ENCODE data around the gene CR1L. TPM values are rescaled to one million over a fixed set of nuclear protein-coding genes. Genes with fewer than 3 reads are reported as not detected.
"Not testable (repeated sequence)": the region's sequence is repeated elsewhere in the genome, so short reads cannot be mapped to it uniquely, and the experiment has no call there.

CR1L gene
- total RNA-seq, 6 experiments from 2014 or later = not detected

DNA sequence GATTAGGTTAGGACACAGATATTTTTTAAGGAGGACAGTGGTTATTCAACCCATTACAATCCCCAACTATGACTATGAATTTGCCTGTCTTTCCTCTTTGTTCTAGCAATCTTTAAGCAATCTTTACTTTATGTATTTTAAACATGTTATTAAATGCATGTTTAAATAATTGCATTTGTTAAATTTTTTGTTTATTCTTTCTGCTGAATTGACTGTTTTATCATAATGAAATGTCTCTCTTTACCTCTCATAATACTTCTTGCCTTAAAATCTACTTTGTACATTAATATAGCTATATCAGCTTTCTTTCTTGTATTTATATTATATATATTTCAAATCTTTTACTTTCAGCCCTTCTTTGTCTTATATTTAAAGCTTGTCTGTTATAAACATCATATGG is 46.1 kb downstream of the CR1L start:
- no peaks in the 10 kb centered on the region for H3K36me3 Mint-ChIP-seq (ENCODE audit: low read depth)

DNA sequence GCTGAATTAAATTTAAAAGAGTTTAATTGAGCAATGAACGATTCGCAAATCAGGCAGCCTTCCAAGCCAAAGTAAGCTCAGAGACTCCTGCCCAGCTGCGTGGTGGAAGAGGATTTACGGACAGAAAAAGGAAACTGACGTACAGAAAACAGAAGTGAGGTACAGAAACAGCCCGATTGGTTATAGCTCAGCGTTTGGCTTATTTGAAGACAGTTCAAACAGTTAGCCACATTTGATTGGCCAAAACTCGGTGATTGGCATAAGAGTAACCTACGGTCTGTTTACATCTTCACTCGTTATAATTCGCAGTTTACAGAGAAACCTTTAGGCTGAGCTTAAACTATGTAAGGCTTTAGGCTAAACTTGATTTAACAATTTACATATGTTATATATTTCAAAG is 46.9 kb downstream of the CR1L start:
- Mint-ChIP-seq H3K27me3 (ENCODE audit: insufficient read depth) (no peaks in the 10 kb centered on the region), H3K36me3 (ENCODE audit: low read depth) (no peaks in the 10 kb centered on the region), H3K4me3 (peak overlapping the region; percentile 87), H3K4me1 (ENCODE audit: low read depth) (peaks cover 23% of the 10 kb centered on the region), H3K9me3 (no peaks in the 10 kb centered on the region), H3K27ac (peak overlapping the region; percentile 49)
- TF ChIP-seq, protein P1, sequence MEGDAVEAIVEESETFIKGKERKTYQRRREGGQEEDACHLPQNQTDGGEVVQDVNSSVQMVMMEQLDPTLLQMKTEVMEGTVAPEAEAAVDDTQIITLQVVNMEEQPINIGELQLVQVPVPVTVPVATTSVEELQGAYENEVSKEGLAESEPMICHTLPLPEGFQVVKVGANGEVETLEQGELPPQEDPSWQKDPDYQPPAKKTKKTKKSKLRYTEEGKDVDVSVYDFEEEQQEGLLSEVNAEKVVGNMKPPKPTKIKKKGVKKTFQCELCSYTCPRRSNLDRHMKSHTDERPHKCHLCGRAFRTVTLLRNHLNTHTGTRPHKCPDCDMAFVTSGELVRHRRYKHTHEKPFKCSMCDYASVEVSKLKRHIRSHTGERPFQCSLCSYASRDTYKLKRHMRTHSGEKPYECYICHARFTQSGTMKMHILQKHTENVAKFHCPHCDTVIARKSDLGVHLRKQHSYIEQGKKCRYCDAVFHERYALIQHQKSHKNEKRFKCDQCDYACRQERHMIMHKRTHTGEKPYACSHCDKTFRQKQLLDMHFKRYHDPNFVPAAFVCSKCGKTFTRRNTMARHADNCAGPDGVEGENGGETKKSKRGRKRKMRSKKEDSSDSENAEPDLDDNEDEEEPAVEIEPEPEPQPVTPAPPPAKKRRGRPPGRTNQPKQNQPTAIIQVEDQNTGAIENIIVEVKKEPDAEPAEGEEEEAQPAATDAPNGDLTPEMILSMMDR (IDR thresholded peaks at IDR 0.05) = no peak
- peak; percentile 72 for DNase-seq

More for the DNA sequence above, 46.1 kb downstream of the CR1L start:
- no peaks in the 10 kb centered on the region for H3K9me3 Mint-ChIP-seq
- H3K27me3 Mint-ChIP-seq (ENCODE audit: insufficient read depth) = no peaks in the 10 kb centered on the region
- H3K27ac Mint-ChIP-seq = no peak overlapping the region
- DNase-seq = no peak
- no peak overlapping the region for H3K4me3 Mint-ChIP-seq
- peaks cover 23% of the 10 kb centered on the region for H3K4me1 Mint-ChIP-seq (ENCODE audit: low read depth)
- TF ChIP-seq, protein P1 (IDR thresholded peaks at IDR 0.05) = no peak

DNA sequence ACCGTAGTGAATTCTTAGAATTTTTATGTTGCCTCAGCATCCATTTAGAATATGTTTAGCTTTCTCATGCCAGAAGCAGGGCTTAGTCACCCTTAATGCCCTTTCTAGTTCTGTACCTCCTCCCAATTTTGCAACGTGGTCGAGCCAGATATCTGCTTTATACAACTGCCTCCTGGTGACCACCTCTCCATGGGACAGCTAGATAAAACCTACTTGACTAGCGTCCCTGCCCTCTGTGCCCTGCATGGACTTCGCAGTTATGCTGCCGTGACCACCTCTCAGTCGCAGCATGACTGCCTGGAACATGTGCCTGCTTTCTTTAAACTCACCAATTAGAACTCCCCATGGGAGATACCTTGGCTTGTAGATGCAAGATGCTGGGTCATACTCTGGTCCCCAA is 47.4 kb downstream of the CR1L start:
- DNase-seq; H3K27me3 Mint-ChIP-seq (ENCODE audit: insufficient read depth); H3K36me3 Mint-ChIP-seq (ENCODE audit: low read depth); H3K9me3 Mint-ChIP-seq: not testable (repeated sequence)
- Mint-ChIP-seq H3K27ac (peak overlapping the region; percentile 75), H3K4me1 (ENCODE audit: low read depth) (peaks cover 23% of the 10 kb centered on the region), H3K4me3 (peak overlapping the region; percentile 68)

DNA sequence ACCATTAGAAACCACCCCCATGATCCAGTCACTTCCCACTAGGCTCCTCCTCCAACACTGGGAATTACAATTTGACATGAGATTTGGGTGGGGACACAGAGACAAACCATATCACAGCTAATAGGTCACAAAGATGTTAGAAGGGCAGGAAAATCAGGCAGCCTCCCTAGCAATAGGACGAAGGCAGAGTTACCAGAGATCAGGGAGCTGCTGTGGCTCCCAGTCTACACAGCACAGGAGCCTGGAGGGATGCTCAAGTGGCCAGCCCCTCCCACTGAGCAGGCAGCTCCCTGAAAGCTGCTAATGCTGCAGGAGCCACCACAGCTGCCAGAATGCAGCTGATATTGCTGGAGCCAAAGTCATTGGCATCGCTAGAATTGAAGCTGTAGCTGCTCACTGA is 51.0 kb downstream of the CR1L start:
- DNase-seq = no peak
- peaks cover 27% of the 10 kb centered on the region for H3K4me1 Mint-ChIP-seq (ENCODE audit: low read depth)
- H3K9me3 Mint-ChIP-seq = no peaks in the 10 kb centered on the region
- no peak overlapping the region for H3K27ac Mint-ChIP-seq
- TF ChIP-seq, protein P1 (IDR thresholded peaks at IDR 0.05) = no peak
- no peak overlapping the region for H3K4me3 Mint-ChIP-seq
- no peaks in the 10 kb centered on the region for H3K27me3 Mint-ChIP-seq (ENCODE audit: insufficient read depth)
- H3K36me3 Mint-ChIP-seq (ENCODE audit: low read depth) = no peaks in the 10 kb centered on the region

DNA sequence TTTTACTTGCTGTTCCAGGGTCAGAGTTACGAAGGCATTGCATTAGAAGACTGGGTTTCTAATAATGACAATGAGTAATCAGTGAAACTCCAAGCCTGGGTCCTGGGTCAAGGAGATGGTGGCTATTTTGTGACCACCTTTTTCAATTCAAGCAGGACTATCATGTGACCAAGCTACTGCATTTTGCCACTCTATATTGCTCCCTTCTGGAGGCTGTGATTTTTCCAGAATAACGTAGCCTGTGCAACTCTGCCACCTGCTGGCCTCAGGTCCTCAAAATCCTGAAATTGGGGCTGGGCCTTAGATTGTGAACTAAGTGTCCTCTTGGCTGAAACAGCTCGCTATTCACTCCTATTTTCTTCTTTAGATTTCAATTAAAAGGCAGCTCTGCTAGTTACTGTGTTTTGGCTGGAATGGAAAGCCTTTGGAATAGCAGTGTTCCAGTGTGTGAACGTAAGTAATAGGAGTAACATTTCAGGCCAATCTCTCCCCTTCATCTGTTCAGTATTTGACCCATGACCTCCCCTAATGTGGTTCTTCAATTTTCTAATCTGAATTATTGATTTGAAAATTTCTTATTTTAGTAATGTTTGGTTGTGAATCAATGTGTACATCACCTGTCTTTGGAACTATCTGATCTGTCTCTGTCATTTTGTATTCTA is 54.0 kb downstream of the CR1L start:
- no peak overlapping the region for H3K4me3 Mint-ChIP-seq
- H3K36me3 Mint-ChIP-seq (ENCODE audit: low read depth) = no peaks in the 10 kb centered on the region
- DNase-seq = peak; percentile 73
- TF ChIP-seq, protein P1 (IDR thresholded peaks at IDR 0.05) = peak; percentile 90
- H3K27me3 Mint-ChIP-seq (ENCODE audit: insufficient read depth) = no peaks in the 10 kb centered on the region
- H3K27ac Mint-ChIP-seq = no peak overlapping the region
- H3K9me3 Mint-ChIP-seq = no peaks in the 10 kb centered on the region
- peaks cover 23% of the 10 kb centered on the region for H3K4me1 Mint-ChIP-seq (ENCODE audit: low read depth)

DNA sequence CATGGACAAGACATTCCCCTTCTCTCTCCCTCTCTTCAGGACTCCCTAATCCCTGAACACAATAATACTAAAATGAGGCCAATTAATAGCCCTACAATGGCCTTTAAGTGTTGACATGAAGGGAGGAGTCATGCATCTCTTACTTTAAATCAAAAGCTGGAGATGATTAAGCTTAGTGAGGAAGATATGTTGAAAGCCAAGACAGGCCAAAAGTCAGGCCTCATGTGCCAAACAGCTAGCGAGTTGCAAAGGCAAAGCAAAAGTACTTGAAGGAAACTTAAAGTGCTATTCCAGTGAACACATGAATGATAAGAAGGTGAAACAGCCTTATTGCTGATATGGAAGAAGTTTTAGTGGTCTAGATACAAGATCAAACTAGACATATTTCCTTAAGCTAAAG is 57.4 kb downstream of the CR1L start:
- Mint-ChIP-seq H3K9me3 (no peaks in the 10 kb centered on the region), H3K4me3 (no peak overlapping the region), H3K27ac (no peak overlapping the region), H3K4me1 (ENCODE audit: low read depth) (peaks cover 34% of the 10 kb centered on the region), H3K36me3 (ENCODE audit: low read depth) (no peaks in the 10 kb centered on the region), H3K27me3 (ENCODE audit: insufficient read depth) (no peaks in the 10 kb centered on the region)
- TF ChIP-seq, protein P1 (IDR thresholded peaks at IDR 0.05) = no peak
- DNase-seq = no peak
